HK-2 (cell line): ENCODE results near the gene AFMID.

Source experiments
- DNase-seq: peaks from one replicate; pipeline ENCODE4 v3.0.0-alpha.2; 2018; ENCODE audit not compliant: unreplicated experiment

AFMID gene

DNA sequence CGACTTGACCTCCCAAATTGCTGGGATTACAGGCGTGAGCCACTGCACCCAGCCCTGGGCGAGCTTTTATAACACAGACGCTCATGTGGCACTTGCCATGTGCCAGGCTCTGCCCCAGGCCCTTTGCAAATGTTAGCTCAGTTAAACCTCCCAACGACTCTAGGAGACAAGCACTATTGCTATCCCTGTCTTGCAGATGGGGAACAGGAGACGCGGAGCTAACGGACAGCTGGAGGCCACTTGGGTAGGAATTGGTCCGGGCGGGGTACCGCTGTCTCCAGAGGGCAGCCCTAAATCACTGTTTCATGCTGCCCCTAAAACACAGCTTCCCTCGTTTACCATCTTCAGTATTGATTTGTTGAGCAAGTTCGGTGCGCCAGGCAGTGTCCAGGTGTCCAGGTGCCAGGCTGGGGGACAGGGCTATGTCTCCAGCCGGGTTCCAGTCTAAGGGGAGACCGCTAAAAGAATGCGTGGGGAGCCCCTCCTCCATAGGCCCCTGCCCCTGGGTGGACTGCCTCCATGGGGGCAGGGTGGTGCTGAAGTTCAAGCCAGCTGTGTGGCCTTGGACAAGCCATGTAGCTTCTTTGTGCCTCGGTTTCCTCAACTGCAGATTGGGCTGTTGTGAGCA is 68.0 kb downstream of the AFMID start:
- DNase-seq, result no peak

DNA sequence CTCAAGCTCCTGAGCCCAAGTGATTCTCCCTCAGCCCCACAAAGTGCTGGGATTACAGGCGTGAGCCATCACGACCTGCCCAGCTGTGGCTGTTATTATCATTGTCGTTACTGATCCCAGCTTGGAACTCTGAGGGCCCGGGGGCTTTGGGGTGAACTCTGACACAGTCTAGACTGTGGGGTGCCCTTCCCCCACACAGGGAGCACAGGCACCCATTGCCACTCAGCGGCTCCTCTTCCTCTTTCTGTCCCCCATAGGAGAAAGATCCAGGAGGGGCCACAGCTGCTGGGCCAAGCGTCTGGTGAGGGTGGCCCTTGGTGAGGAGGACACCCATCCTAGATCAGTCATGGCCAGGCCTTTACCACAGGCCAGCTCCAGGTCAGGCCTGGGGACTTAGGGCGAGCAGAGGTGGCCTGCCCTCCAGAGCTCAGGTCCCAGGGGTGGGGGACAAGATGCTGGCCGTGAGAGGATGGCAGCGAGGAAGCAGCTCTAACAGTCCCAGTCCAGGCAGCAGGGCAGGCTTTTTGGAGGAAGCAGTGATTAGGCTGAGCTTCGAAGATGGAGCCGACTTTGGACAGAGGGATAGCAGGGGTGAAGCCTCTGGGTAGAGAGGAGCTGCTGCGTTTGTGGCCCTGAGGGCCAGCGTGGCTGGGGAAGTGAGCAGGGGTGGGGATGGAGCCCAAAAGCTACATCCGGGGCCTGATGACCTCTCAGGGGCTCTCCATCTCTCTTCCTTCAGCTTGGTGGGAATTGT is 69.0 kb downstream of the AFMID start:
- DNase-seq, result no peak

- DNase-seq, result no peak
These were observed 69.8 kb downstream of the AFMID start for GRCh38 chr17:78256707-78257591.
